Measurements from ENCODE around the gene RIMBP2.

Gene RIMBP2

DNA sequence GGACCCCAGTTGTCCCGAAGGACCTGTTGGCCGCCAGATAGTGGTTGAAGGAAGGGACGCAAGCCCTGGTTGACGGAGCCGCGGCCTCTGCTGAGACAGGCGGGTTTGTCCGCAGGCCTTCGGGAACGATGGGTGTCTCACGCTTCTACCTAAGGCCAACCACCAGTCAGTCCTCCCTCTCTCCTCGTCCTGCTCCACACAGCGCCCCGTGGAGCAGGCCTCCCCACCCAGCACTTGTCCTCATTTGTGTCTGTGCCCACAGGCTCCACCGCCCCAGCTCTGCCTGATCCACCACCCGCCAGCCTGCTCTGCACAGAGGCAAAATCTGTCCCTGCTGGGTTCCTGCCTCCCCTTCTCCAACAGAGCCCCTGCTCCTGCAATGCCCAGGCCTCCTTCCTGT lies 41.0 kb downstream of the RIMBP2 start:
- DNase-seq, result no peak

DNA sequence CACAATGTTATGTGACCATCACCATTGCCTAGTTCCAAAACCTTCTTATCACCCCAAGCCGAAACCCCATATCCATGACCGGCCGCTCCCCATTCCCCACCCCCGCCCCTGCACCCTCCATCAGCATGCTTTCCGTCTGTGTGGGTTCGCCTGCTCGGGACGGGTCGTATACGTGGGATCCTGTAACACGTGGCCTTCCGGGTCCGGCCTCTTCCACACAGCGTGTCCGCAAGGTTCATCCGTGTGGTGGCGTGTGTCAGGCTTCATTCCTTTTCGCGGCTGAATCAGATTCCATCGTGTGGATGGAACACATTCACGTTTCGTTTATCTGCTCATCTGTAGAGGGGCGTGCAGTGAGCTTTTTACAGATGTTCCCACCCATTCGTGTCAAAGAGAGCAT lies 41.4 kb downstream of the RIMBP2 start:
- DNase-seq, result no peak

DNA sequence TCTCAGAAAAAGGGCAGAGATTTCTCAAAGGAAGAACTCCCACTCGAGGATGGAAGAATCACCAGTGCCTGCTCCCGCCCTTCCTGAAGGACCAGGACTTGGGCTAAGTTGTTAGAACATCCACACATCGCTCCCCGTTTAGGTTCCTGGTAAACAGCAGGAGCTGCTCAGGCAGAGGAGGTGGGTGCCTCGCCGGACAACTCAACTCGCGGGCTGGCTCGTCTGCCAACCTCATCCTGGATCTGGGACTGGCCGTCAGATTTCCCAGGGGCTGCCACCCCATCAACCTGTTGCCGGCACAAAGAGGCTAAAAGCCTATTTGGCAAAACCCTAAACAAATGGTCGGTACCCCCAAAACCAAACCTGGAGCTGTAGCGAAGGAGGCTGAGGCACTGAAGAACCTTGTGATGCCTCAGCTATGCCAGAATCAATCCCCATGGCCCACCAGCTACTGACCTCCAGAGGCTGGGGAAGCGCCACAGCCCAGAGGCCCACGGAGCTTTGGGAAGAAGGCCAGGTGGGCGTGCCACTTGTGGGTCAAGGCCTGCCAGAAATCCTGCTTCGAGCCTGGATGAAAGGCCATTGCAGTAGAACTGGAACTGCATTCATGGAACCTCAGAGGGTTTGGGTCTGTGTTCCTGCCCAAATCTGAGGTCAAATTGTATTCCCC lies 42.9 kb downstream of the RIMBP2 start:
- no peak for DNase-seq

GRCh38 chr12:130672089-130672820 lies 43.8 kb downstream of the RIMBP2 start:
- no peak for DNase-seq

DNA sequence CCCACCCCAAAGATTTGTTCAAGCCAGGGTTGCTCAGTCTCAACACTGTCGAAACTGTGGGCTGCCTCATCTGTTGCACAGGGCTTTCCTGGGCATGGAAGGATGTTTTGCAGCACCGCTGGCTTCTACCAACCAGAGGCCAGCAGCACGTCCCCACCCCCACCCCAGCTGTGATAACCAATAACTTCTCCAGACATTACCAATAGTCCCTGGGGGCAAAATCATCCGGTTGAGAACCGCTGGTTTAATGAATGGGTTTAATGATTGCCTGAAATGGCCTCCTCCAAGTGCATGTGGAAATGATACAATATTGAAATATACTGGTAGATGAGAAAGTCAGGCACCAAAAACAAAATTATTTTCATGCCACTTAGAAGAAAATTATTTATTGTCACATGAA lies 44.5 kb downstream of the RIMBP2 start:
- DNase-seq, result no peak

DNA sequence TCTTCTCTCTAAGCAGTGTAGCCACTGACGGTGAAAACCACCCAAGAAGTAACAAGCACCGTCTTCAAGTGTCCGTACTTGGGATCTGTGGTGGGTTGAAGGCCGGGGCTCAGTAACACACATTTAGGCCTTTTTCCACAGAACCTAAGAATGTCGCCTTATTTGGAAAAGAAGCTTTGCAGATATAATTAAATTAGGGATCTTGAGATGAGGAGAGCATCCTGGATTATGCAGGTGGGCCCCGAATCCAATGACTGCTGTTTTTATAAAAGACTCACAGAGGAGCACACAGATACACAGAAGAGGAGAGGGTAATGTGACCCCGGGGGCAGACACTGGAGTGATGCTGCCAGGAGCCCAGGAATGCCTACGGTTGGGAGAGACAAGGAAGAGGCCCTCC lies 46.3 kb downstream of the RIMBP2 start:
- no peak for DNase-seq

- DNase-seq, result no peak
Observed at GRCh38 chr12:130669205-130669557, 46.9 kb downstream of the RIMBP2 start.

GRCh38 chr12:130668286-130669204 lies 47.6 kb downstream of the RIMBP2 start:
- DNase-seq, result no peak

DNA sequence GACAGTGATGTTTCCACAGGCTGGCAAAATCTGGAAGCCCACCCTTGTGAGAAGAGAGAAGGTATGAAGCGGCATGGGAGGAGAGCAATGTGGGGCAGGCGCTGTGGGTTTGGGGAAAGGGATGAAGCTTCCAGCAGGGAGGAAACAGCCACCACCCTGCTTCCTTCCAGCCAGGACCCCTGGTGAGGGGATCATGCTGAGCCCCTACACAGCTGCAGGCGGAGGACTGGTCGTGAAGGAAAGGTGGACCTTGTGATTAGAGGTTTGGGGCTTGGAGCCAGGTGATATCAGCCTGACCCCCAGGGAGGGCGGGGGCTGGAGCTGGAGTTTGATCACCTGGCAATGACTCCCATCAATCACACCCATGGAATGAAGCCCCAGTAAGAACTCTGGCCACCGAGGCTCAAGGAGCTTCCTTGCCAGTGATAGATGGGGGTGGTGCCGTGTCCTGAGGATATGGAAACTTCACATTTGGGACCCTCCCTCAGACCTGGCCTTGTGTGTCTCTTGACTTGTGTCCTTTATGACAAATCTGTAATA lies 48.6 kb downstream of the RIMBP2 start:
- DNase-seq, result no peak

DNA sequence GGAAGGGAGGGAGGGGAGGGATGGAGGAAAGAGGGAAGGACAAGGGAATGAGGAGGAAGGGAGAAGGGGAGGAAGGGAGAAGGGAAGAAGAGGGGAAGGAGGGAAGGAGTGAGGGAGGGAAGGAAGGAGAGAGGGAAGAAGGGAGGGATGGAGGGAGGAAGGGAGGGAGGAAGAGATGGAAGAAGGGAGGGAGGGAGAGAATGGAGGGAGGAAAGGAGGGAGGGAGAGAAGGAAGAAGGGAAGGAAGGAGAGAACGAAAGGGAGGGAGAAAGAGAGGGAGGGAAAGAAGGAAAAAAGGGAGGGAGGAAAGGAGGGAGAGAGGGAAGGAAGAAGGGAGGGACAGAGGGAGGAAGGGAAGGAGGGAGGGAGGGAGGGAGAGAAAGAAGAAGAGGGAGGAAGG lies 49.5 kb downstream of the RIMBP2 start:
- DNase-seq, result no peak

DNA sequence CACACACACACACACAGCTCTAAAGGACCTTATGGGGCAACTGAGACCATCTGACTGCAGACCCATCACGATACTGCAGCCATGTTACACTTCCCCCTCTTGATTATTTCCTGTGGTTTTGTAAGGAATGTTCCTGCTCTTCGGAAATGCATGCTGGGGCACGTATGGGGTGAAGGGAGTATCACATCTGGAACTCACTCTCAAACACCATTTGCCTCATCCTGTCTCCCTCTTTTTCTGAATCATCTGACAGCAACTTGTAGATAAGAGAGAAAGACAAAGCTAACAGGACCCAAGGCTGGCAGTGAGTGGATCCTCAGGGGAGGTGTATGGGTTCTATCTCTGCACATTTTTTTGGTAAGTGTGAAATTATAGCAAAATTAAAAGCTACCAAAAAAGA lies 50.3 kb downstream of the RIMBP2 start:
- DNase-seq, result no peak

DNA sequence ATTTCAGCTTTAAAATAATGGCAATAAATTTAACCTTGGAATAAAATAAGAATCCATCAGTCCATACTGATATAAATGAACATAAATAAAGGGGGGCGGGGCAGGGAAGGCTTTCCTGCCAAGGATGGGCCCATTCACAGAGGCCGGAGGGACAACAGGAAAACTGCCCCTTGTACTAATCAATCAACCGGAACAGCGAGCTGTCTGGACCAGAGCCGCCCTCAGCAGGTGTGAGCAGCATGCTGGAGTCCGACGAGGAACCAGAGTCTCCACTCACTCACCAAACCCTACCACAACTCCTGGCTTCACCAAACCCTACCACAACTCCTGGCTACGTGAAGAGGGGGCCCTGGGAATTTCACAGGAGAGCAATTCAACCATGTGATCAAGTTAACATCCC lies 51.3 kb downstream of the RIMBP2 start:
- no peak for DNase-seq

GRCh38 chr12:130664252-130664651 lies 51.8 kb downstream of the RIMBP2 start:
- DNase-seq, result no peak

- DNase-seq, result no peak
Observed at GRCh38 chr12:130663514-130663913, 52.6 kb downstream of the RIMBP2 start.

- DNase-seq, result no peak
Observed at GRCh38 chr12:130661486-130662255, 54.4 kb downstream of the RIMBP2 start.

DNA sequence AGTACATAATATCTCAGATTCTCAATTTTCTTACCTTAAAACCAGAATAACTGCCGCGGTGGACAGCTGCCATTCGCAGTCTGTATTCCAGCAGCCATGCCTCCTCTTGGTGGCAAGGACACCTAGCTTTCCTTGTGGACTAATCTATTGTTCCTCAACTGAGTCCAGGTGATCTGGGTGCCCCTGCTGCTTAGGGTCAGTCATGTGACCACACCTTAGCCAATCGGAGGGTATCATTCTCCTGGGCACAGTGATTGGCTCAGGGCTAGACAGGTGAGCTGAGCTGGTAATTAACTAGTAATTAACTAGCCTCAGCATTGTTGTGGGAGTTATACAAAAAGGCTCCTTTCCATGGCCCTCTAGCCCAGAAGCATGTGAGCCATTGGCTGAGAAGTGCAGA lies 55.0 kb downstream of the RIMBP2 start:
- no peak for DNase-seq

DNA sequence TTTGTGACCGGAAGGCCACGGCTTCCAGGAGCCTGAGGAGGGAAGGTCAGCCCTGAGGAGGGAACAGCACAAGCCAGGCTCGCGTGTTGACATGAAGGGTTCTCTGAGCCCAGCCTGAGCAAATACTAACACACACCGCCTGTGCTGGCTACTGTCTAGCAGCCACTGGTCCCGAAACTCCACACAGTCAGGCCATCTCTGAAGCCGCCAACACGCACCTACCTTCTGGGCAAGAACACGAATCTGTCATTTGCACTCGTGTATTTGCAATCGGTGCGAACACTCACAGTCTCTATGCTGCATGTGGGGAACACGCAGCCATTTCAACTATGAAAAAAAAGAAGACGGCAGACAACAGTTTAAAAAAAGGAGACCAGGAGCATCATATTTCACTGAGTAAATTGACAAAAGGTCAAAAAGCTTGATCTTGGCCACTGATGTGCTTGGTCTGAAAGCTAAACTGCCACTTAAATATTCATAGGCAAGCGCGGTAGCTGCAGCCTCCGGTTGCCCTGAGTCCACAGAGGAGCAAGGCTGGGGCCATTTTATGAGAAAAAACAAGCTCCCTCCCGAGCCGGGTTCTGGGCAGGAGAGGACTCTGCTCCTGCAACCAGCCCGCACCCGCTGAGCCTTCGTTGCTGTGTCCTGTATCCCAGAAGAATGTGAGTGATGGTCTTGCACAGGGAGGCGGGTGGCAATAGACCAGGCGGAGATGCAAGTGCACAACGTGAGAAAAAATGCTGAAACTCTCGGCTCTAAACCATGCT lies 57.8 kb downstream of the RIMBP2 start:
- DNase-seq, result no peak

GRCh38 chr12:130656411-130656810 lies 59.7 kb downstream of the RIMBP2 start:
- no peak for DNase-seq

DNA sequence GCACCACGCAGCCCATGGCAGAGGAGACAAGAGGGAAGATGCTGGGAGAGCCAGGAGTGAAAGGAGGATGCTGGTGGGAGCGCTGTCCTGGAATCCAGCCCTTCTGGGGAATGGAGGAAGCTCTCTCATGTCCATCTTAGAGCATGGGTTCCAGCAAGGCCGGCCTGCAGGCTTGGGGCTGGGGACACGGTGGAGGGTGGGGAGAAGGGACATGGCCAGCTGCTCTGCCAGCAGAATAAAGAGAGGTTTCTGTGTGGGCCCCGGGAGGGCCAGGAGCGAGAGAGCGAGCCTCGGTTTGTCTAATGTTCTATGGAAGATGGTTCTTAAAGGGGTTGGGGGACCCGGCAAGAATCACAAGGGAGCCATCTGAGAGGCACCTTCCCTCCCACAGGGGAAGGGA lies 60.2 kb downstream of the RIMBP2 start:
- no peak for DNase-seq

DNA sequence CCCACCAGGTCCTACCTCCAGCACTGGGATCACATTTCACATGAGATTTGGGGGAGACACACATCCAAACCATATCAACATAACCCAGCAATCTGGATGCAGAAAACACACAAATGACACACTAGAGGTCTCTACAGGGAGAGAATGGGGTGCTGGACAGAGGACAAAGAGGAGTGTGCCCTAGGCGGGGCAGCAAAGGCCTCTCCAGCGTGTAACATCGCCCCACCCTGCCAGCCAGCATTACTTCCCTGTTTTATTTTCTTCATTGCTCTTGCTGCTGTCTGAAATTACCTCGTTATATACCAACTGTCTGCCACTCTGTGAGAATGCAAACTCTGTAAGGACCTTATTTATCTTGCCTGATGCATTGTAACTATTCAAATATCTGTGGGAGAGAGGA lies 61.1 kb downstream of the RIMBP2 start:
- DNase-seq, result no peak

GRCh38 chr12:130651188-130651959 lies 64.7 kb downstream of the RIMBP2 start:
- no peak for DNase-seq

Measured in stimulated activated CD4-positive, alpha-beta T cell treated with anti-CD3 and anti-CD28 coated beads, Interleukin-4, amount 100 ng/mL, for 1 hour (primary cell).